NCI-H1417 treated with DMSO at 0.1 percent for 48 hours (cell line): ENCODE measurements around the gene KLRG1.

Experiments
- DNase-seq: peaks from one replicate; lab custom pipeline; 2025; lab: John Stamatoyannopoulos, UW

KLRG1 gene

GRCh38 chr12:9040484-9041186 is 51.3 kb downstream of the KLRG1 start:
- no peak for DNase-seq

- DNase-seq: no peak
Measured at GRCh38 chr12:9041321-9041720, 52.0 kb downstream of the KLRG1 start.

GRCh38 chr12:9043766-9044165 is 54.4 kb downstream of the KLRG1 start:
- DNase-seq: no peak

DNA sequence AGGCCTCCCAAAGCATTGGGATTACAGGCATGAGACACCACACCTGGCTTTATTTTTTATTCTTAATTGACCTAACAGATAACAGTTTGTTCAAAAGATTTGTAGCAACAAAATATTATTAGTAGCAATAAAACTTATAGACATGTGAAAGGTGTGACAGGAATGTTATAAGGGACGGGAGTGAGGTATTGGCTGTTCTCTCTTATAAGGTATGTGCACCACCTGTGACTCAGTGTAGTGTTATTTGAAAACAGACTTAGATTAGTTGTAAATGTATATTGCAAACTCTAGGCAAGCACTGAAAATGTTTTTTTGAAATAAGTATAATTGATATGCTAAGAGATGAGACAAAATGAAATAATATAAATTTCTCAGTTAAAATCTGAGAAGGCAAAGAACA is 57.8 kb downstream of the KLRG1 start:
- DNase-seq: no peak

DNA sequence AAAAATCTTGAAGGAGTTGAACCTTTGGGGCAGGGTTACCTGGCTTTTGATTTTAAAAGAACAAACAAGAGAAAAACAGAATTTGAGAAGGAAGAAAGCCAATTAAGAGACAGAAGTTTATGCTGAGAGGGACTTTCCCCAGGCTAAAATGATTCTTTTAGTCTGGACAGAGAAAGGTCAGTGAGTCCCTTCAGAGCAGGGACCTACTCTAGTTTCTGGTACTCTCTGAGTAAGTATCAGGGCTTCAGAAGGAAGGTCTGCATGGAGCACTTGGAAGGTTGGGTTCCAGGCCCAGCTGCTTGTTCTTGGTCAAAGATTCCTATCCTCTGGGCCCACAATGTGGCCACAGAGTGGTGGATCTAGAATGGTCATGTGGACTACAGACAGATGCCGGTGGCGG is 59.6 kb downstream of the KLRG1 start:
- no peak for DNase-seq

DNA sequence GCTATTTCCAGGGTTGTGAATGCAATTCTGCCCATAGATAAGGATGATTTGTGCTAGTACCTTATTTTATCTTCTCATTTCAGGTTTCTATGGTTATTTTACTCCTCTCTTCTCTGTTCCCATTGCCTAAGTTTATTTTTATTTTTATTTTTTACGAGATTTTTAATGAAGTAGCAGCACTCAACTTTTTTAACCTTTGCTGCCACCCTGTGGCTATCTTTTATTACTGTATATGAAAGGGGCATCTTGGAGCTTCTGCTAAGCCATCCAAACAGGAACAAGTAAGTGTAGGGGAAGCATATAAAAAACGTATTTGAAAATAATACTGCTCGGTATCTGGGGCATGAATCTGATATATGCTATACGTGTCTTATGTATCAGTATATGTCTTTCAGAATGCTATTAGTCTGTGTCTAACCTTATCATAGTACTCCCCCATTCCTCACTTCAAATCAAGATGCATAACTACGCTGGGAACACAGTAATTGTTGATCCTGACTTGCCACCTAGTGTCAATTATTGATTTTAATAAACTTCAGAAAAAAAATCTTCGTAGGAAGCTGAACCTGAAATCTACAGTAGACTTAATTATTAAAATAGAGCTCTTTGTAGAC is 60.3 kb downstream of the KLRG1 start:
- peak; percentile 4 for DNase-seq

- no peak for DNase-seq
Measured at GRCh38 chr12:9050521-9051157, 61.3 kb downstream of the KLRG1 start.

DNA sequence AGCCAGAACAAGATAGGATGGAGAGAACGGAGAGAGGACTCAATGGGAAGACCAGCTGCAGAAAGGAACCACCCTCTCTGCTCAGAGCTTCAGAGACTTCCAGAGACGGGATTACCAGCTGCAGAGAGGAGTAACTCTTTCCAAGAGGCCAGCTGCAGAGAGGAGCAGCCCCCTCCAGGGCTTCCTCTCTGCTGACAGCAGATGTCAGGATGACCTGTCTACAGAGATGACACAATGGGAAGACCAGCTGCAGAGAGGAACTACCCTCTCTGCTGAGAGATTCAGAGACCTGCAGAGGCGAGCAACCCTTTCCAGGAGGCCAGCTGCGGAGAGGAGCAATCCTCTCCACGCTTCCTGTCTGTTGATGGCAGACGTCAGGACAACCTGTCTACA is 61.8 kb downstream of the KLRG1 start:
- no peak for DNase-seq

DNA sequence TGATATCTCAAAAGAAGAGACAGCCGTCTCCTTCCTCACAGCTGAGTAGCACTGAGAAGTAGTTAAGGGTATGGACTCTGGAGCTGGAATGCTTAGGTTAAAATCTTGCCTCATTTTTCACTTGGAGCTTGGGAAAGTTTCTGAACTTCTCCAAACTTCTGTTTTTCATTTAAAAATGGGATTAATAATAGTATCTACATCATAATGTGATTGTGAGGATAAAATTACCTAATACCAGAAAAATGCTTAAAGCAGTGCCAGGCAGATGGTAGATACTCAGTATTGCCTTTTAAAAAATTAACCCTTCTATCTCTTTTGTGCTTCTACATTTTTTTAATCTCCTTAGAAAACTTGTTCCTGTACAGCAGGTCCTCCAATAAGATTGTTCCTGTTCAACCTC is 63.3 kb downstream of the KLRG1 start:
- no peak for DNase-seq
